HepG2 (cell line): ENCODE measurements around the gene CCDC191. TPM values are rescaled to one million over a fixed set of nuclear protein-coding genes. Genes with fewer than 3 reads are reported as not detected.
A peak's percentile ranks its signal among the peaks of the same experiment; 100 is the strongest.

ENCODE experiments used
- ATAC-seq: fragments of 200-7000 bp; cut with Tn5 transposase; 3 replicates; pipeline ENCODE4 v1.9.1; 2020; ENCODE audit warnings: mild to moderate bottlenecking, moderate library complexity
- BruUV-seq: library from RNA; stranded (reverse); fragments of 400-500 nt; replicated peaks from 2 replicates; lab custom pipeline; 2021; lab: Mats Ljungman, UMichigan
- CTCF ChIA-PET: fragments of 300-600 bp; formaldehyde crosslinking; extraction: SDS; loops from one replicate; lab custom pipeline; 2021; ENCODE audit warnings: low total read pairs, inconsistent platforms, low intra/inter-chr PET ratio; lab: Yijun Ruan, JAX
- POLR2A ChIA-PET: fragments of 350-600 bp; sonication (Branson Sonifier 250); formaldehyde crosslinking; loops from one replicate; lab custom pipeline; 2020; ENCODE audit warnings: antibody characterized with exemption, inconsistent platforms; lab: Yijun Ruan, JAX
- DNase-seq: peaks from one replicate; pipeline ENCODE4 v3.0.0-alpha.2; 2015; ENCODE audit warnings: low spot score
- FAIRE-seq: peaks from 3 replicates; lab custom pipeline; 2011; peaks lifted over from hg19 to GRCh38; lab: Jason Lieb, UNC
- H2AFZ ChIP-seq: one replicate; pipeline ENCODE4 v1.6.1; 2011; ENCODE audit warnings: low read length, inconsistent platforms
- H3K27ac ChIP-seq: fragments of 300-600 bp; 3 replicates; pipeline ENCODE4 v1.8.0; 2011; ENCODE audit warnings: mixed run types, mild to moderate bottlenecking, mixed read lengths, low read length, inconsistent platforms; ENCODE audit not compliant: insufficient read depth; ENCODE audit errors: extremely low read length
- H3K27me3 ChIP-seq, 2 experiments: fragments of 200-600 bp in 1 of 2; 2 replicates in 1 of 2; 3 replicates in 1 of 2; pipeline versions ENCODE4 v1.6.0 to v1.8.0; 2011; ENCODE audit warnings: low read length in 2 of 2, mild to moderate bottlenecking in 2 of 2, moderate library complexity in 2 of 2, inconsistent platforms in 1 of 2; ENCODE audit not compliant: insufficient read depth in 2 of 2, control insufficient read depth in 1 of 2
- H3K36me3 ChIP-seq, 2 experiments: fragments of 200-600 bp in 1 of 2; replicated peaks in 1 of 2; 2 replicates in 1 of 2; 3 replicates in 1 of 2; pipeline versions ENCODE4 v1.5.1 to v1.8.0; 2011; ENCODE audit warnings: low read length in 2 of 2, inconsistent platforms in 1 of 2; ENCODE audit not compliant: insufficient read depth in 2 of 2, control insufficient read depth in 1 of 2
- H3K4me1 ChIP-seq: 2 replicates; pipeline ENCODE4 v1.5.1; 2012; ENCODE audit warnings: low read length, inconsistent platforms; ENCODE audit not compliant: insufficient read depth
- H3K4me2 ChIP-seq: 2 replicates; pipeline ENCODE4 v1.6.0; 2011; ENCODE audit warnings: low read depth, low read length, inconsistent platforms
- H3K4me3 ChIP-seq, 3 experiments: fragments of 200-600 bp in 1 of 3; sonication (generic), shearing (Covaris generic) in 1 of 3; replicated peaks in 1 of 3; 2 replicates each; pipeline ENCODE4 v1.5.1; 2011 to 2016; ENCODE audit warnings: low read length in 3 of 3, inconsistent platforms in 2 of 3, low read depth in 2 of 3, mild to moderate bottlenecking in 2 of 3, control low read depth in 1 of 3, mixed read lengths in 1 of 3; ENCODE audit not compliant: insufficient read depth in 1 of 3
- H3K79me2 ChIP-seq: one replicate; pipeline ENCODE4 v1.6.1; 2011; ENCODE audit warnings: low read length, inconsistent platforms; ENCODE audit not compliant: insufficient read depth
- H3K9ac ChIP-seq: 2 replicates; pipeline ENCODE4 v1.6.0; 2011; ENCODE audit warnings: mild to moderate bottlenecking, low read depth, low read length, inconsistent platforms; ENCODE audit not compliant: insufficient read depth
- H3K9me3 ChIP-seq: 2 replicates; pipeline ENCODE4 v1.5.1; 2012; ENCODE audit warnings: mild to moderate bottlenecking, low read length
- H4K20me1 ChIP-seq: 2 replicates; pipeline ENCODE4 v1.6.0; 2011; ENCODE audit warnings: inconsistent platforms, mild to moderate bottlenecking, low read length, moderate library complexity; ENCODE audit not compliant: insufficient read depth
- CBX5 ChIP-seq: sonication (generic); formaldehyde crosslinking; IDR thresholded peaks from 2 replicates; pipeline ENCODE4 v1.4.0; 2020; ENCODE audit warnings: missing genetic modification reagents, borderline replicate concordance
- MBNL3 ChIP-seq: fragments of 250-450 bp; sonication (Bioruptor Pico); conservative IDR thresholded peaks from 2 replicates; pipeline ENCODE4 v1.8.0; 2022; ENCODE audit warnings: mild to moderate bottlenecking, inconsistent platforms
- PAWR ChIP-seq: sonication (generic); formaldehyde crosslinking; IDR thresholded peaks from 2 replicates; pipeline ENCODE4 v1.4.0; 2020; ENCODE audit warnings: missing genetic modification reagents, mild to moderate bottlenecking, borderline replicate concordance
- REST ChIP-seq, 2 experiments: IDR thresholded peaks; 2 replicates each; pipeline ENCODE4 v1.6.1; 2011 to 2012; ENCODE audit warnings: low read length in 2 of 2, borderline replicate concordance in 1 of 2, low read depth in 1 of 2, mild to moderate bottlenecking in 1 of 2, moderate library complexity in 1 of 2
- TCF12 ChIP-seq, 2 experiments: fragments of 450-650 bp in 1 of 2; sonication (generic) in 1 of 2; formaldehyde crosslinking in 1 of 2; IDR thresholded peaks; 2 replicates each; pipeline versions ENCODE4 v1.6.1 to v1.8.0; 2017 to 2022; ENCODE audit warnings: antibody characterized with exemption in 1 of 2, mild to moderate bottlenecking in 1 of 2, missing genetic modification reagents in 1 of 2, moderate library complexity in 1 of 2
- ZNF441 ChIP-seq: sonication (generic); formaldehyde crosslinking; IDR thresholded peaks from 2 replicates; pipeline ENCODE4 v1.7.0; 2021; ENCODE audit warnings: missing genetic modification reagents, borderline replicate concordance
- ZNF644 ChIP-seq: IDR thresholded peaks from 2 replicates; pipeline ENCODE4 v1.6.1; 2016; ENCODE audit warnings: low read depth
- in situ Hi-C: cut with HindIII; loops from 2 replicates; pipeline ENCODE4 v1.10.0; 2017; ENCODE audit warnings: low pct_unique_long_range_greater_than_20kb; ENCODE audit not compliant: extremely low pct_ligation_motif_present
- intact Hi-C: fragments of 100-400 bp; cut with micrococcal nuclease; formaldehyde crosslinking; loops from one replicate; pipeline ENCODE4 v1.10.0; 2022; ENCODE audit not compliant: unreplicated experiment
- polyA plus RNA-seq, 8 experiments: library from polyadenylated mRNA; depleted of rRNA in 3 of 8; stranded (reverse) in 7 of 8; unstranded in 1 of 8; fragments of >200 nt; fragmentation: Illumina TruSeq in 4 of 8; extraction: Trizol in 4 of 8; gene quantifications; 2 replicates each; pipeline versions ENCODE4 v1.2.1 to v1.2.3, GENCODE V29; 2011 to 2016; ENCODE audit warnings: low read depth in 4 of 8, missing spikeins in 1 of 8, mixed read lengths in 1 of 8; ENCODE audit not compliant: insufficient read depth in 1 of 8
- total RNA-seq, 5 experiments: library from RNA; depleted of rRNA; stranded (reverse); fragments of >200 nt; fragmentation: Illumina TruSeq; extraction: Trizol; gene quantifications; 2 replicates each; pipeline ENCODE4 v1.2.3, GENCODE V29; 2016; ENCODE audit warnings: low read depth in 1 of 5

Gene CCDC191
- total and polyA plus RNA-seq, 2 of the 13 experiments (the other 11 are each of a cell fraction or from before 2014, with no cell fraction given), result 0.91 to 1.4 TPM

GRCh38 chr3:114080201-114080600 lies 23.9 kb upstream of the CCDC191 start:
- H3K4me1 ChIP-seq, result peaks cover 24% of the 10 kb centered on the region
- no TSS peak for BruUV-seq
- intact Hi-C loops, result no loop called here
- no peak overlapping the region for H2AFZ ChIP-seq
- ChIA-PET POLR2A (no interaction called here), CTCF (no interaction called here)
- no peaks in the 10 kb centered on the region for H3K79me2 ChIP-seq
- H3K27ac ChIP-seq, result peak overlapping the region; percentile 8
- H3K4me2 ChIP-seq, result no peak overlapping the region
- no peak overlapping the region for H3K9ac ChIP-seq
- FAIRE-seq, result no peak
- DNase-seq, result no peak
- no peak for ATAC-seq
- H4K20me1 ChIP-seq, result no peaks in the 10 kb centered on the region
- no peaks in the 10 kb centered on the region; a peak in 1 of 5 replicates for H3K27me3 ChIP-seq
- H3K4me3 ChIP-seq, result no peak overlapping the region
- H3K36me3 ChIP-seq, result peaks cover 12 to 52% of the 10 kb centered on the region in 2 experiments
- H3K9me3 ChIP-seq, result no peaks in the 10 kb centered on the region
- no peak for TF ChIP-seq REST (IDR thresholded peaks at IDR 0.05; ENCODE audit: borderline replicate concordance in 1 of 2, low read depth in 1 of 2, low read length in 2 of 2)
- no peak for TF ChIP-seq TCF12 (IDR thresholded peaks at IDR 0.05)
- no peak for TF ChIP-seq TCF12 (CRISPR knock-in tag; IDR thresholded peaks at IDR 0.05)
- TF ChIP-seq ZNF644 (CRISPR knock-in tag), result no peak
- no peak for TF ChIP-seq CBX5 (CRISPR knock-in tag)
- TF ChIP-seq PAWR (CRISPR knock-in tag), result no peak
- TF ChIP-seq ZNF441 (CRISPR knock-in tag), result no peak
- TF ChIP-seq MBNL3 (CRISPR knock-in tag), result no peak
- in situ Hi-C loops, result no loop called here
